Inflammatory macrophage treated with lipopolysaccharide for 4 hours (primary cell): Measurements from ENCODE around the gene PDE4D.

Experiments
- DNase-seq: peaks from one replicate; pipeline ENCODE4 v3.0.0-alpha.2; 2020

Gene PDE4D

GRCh38 chr5:59348189-59348588, 545.3 kb downstream of the PDE4D start:
- DNase-seq, result no peak

GRCh38 chr5:59346982-59347381, 546.5 kb downstream of the PDE4D start:
- DNase-seq, result no peak

DNA sequence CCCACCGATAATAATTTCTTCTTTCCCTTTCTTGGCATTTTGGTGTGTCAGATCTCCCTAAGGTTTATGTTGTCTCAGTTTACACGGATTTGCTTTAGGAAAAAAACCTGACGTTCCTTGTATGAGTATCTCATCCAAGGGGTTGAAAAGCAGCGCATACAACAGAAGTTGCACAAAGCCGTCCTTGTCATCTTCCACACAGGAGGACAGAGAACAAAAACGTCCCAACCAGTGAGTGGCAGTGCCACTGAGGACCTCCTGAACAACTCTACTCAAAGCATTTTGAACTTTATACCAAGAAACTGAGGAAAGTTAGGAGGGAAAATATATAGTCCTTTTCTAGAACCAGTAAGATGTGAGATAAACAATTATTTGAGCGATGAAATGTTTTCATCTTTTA, 547.0 kb downstream of the PDE4D start:
- DNase-seq, result no peak

DNA sequence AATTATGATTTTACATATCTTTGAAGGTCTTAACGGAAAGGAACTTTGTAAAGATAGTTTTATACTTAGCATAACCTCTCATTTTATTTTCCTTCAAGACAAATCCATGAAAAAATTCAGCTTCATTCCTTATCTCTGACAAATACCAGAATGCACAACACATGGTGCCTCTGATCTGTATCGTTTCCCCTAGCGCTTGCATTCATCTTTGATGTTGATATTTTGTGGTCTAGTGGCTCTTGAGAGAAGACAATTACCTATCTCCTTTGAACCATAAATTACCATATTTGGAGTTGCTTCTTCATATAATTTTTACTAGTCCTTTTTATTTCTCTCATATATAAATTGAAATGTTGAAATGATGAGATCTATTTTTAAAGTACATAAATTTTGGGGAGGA, 551.3 kb downstream of the PDE4D start:
- no peak for DNase-seq

DNA sequence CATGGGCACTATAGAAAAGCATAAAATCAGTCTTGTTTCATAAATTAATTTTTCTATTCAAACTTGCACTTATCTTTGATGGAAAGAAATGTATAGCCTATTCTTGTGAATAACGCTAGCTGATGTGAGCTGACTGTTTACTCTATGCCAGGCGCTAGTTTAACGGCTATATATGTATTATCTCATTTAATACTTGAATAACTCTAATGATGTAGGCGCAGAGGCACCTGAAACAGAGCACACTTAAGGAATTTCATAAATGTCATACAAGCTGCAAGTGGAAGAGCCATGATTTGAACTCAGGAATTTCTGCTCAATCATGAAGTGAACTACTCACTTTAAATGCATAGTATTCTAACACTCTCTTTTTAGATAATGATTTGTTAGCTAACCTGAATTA, 551.8 kb downstream of the PDE4D start:
- DNase-seq, result no peak

- no peak for DNase-seq
These were observed 552.4 kb downstream of the PDE4D start for GRCh38 chr5:59341155-59341554.

GRCh38 chr5:59340637-59341036, 552.9 kb downstream of the PDE4D start:
- no peak for DNase-seq

GRCh38 chr5:59337240-59337639, 556.3 kb downstream of the PDE4D start:
- peak; percentile 3 for DNase-seq

DNA sequence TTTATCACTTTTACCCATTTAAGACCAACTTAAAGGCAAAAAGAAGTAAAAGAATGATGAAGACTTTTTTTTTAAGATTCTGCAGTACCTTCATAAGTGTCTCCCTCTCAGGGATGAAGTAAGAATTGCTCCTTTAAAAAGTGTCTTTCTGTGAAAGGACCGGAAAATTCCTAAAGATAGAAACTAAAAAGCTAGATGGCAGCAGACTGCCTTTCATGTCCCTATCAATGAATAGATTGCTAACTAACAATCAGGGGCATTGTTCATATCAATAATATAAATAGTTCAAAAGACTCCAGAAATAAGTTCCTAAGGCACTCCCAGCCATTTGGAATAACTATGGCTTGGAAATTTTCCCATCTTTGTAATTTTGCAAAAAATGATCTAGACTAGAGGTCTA, 558.0 kb downstream of the PDE4D start:
- DNase-seq, result no peak

DNA sequence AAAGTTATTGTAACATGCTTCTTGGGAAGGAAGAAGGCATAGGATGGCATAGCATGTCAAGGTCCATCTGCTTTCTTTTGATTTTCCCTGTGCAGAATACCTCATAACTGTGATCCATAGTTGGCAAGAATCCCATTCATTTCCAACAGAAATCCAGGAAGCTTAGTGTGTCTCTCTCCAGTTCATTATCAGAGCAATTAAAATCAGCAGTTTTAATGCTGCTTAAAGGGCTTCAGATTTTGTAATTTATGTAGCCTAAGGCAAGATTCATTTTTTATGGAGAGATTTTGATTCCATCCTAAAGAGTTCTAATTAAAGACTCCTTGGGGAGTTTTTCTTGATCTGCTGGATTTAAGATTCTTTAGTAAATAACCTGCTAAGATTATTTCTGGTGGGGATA, 560.1 kb downstream of the PDE4D start:
- DNase-seq, result no peak

DNA sequence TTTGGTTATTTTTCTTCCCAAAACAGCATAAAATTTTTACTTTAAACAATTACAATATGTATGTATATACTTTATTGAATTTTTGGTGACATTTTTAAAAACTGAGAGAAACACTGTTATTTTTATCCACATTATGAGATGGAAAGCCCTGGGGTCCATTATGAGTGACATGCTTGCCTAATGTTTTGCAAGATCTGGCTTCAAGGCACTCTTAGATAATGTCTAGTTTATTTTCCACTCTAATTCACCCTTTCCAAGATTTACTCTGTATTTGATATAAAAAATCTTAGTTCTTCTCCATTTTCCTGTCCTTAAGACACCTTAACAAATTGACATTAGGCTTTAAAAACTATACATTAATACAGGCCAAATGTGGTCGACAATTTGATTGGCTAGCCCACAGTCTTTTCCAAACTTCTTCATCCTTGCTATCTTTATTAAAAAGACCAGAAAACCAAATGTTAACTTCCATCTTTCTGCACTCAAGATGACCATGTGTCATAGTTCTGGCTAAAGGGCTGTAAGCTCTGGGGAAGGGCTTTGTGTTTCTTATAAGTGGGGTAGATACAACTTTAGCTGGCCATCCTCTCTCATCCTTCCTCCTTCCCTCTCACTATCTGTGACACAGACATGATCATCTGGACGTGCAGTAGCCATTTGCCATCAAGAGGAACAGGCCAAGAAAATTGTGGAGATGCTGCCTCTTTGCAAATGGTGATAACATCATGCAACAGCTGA, 561.1 kb downstream of the PDE4D start:
- no peak for DNase-seq

DNA sequence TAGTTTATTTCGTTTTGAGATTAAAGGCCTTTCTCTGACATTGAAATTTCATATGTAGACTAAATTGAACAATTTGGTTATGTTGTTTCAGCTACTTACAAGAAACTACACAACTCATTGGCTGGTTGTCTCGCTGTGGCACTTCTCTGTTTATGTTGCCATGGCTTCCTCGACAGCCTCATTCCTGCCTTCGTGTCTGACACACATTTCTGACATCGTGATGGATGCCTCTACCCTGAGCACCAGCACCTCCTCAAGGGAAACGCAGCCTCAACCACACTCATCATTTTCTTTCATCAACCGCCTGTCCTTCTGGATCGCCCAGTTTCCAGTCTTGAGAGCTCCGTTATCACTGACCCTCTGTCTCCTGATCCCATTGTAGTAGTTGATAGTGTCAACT, 562.8 kb downstream of the PDE4D start:
- DNase-seq, result no peak

GRCh38 chr5:59328709-59329296, 564.7 kb downstream of the PDE4D start:
- DNase-seq, result no peak

GRCh38 chr5:59327191-59327980, 566.1 kb downstream of the PDE4D start:
- DNase-seq, result no peak

- no peak for DNase-seq
These were observed 566.9 kb downstream of the PDE4D start for GRCh38 chr5:59326596-59326995.

DNA sequence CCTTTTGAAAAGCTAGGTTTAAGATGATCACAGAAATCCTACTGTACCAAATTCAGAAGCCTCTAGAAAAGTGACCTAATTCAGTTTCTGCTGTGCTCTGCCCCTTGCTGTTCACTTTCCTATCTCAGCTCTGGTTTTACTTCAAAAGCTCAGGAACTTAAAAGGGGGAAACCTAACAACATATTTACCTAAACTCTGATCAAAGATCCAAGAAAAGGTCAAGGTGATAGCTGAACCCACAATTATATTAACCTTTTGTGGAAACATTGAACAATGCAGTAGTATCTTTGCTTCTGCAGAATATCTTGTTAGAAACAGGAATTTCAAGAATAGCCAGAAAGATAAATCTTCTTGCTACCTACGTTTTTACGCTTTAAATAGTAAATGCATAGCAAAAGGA, 568.5 kb downstream of the PDE4D start:
- DNase-seq, result no peak

DNA sequence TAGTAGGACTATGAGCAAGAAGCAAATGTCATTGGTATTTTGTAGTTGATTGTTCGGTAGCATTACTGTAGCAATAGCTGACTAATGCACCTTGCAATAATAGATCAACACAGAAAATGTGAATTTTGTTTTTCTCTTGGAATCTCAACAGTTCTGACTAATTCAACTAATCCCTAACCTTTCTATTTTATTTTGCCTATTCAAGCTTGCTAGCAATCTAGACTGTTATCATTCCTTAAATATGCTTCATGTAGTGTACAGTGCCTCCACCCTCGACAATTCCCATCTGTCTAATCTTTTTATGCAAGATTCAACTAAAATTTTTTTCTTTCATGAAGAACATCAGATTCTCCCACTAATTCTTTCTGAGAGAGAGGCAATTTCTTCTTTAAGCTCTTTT, 570.6 kb downstream of the PDE4D start:
- no peak for DNase-seq

GRCh38 chr5:59322058-59322457, 571.5 kb downstream of the PDE4D start:
- no peak for DNase-seq

GRCh38 chr5:59321642-59322041, 571.9 kb downstream of the PDE4D start:
- no peak for DNase-seq

GRCh38 chr5:59320420-59320819, 573.1 kb downstream of the PDE4D start:
- DNase-seq, result no peak

DNA sequence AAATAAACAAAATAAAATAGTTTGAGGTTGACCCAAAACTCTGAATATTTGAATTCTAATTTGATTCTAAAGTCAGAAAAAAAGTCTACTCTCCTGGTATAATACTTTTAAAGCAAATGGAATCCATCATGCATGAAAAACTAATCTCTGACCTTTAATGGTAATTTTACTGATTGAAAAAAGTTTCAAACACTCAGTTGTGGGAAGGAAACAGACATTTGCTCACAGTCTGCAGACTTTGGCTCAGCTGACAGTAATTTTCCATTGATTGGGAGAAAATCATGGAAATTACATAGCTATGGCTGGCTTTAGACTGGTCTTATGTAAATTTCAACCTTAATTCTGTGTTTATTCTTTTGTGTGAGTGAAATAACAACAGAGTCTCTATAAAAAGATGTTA, 574.3 kb downstream of the PDE4D start:
- no peak for DNase-seq

DNA sequence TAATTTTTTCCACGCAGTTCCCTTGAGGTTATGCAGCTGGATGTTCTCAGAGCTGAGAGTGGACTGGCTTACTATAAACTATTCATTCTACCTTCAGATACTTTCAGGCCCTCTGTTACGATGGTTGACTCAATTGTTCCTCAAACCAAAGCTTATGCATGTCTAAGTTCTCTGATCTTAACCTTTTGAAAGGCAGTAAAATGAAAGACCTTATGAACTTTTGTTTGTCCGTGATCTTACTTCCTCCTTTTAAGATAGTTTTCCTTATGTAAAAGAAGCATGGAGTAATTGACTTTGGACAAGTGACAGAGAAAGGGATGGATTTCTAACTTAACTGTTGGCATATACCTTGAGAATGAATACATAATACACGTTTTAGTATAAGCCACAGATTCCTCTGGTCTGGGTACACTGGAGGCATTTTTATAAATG, 575.7 kb downstream of the PDE4D start:
- no peak for DNase-seq

DNA sequence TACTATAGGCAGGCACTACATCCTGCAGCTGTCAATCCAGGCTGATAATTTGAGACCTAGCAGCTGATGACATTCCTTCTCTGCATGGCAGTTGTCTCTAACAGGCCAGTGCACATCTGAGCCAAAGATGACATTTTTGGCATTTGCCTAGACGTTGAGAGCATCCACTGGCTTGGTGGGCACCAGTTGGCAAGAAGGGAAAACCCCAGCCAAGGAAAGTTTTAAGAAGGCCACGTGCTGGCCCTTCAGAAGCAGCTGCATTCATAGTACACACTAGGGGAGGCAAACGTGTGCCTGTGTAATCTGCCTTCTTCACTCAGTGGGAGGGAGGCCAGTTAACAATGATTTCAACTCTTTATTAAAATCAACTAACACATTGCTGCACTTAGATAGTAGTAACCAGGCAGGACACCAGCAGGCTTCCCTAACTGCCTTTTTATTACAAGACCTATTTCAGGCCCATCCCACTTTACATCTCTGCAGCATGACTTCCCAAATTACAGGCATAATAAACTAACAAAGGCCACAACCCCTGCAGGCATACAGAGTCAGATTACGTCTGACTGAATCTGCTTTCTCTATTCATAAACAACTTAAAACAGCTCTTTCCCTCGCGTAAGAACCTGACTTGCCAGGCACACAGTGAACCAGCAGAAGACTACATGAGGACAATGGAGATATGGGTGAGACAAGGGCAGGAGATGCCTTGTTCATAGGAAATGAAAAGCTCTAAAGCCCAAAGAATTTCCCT, 576.3 kb downstream of the PDE4D start:
- no peak for DNase-seq
